Measurements from ENCODE around the gene PLD3. TPM values are rescaled to one million over a fixed set of nuclear protein-coding genes. Genes with fewer than 3 reads are reported as not detected.
A peak's percentile ranks its signal among the peaks of the same experiment; 100 is the strongest.

Gene PLD3
- total RNA-seq, 1 donor from 2014 or later: 208 TPM

- peak overlapping the region; percentile 91 for H3K4me3 Mint-ChIP-seq
- H3K4me1 Mint-ChIP-seq: peaks cover 25% of the 10 kb centered on the region
- H3K36me3 Mint-ChIP-seq (ENCODE audit: low read depth): no peaks in the 10 kb centered on the region
- no peak for DNase-seq (ENCODE audit: low read depth, low spot score)
- no peak for TF ChIP-seq CTCF (conservative IDR thresholded peaks at IDR 0.05)
- no peaks in the 10 kb centered on the region for H3K9me3 Mint-ChIP-seq
- peak overlapping the region; percentile 59 for H3K27ac Mint-ChIP-seq (ENCODE audit: unreplicated experiment)
- H3K27me3 Mint-ChIP-seq (ENCODE audit: low read depth): no peaks in the 10 kb centered on the region
These were observed 539 bp downstream of the PLD3 start for GRCh38 chr19:40348961-40349507.

- Mint-ChIP-seq H3K4me3 (no peak overlapping the region), H3K9me3 (no peaks in the 10 kb centered on the region), H3K36me3 (ENCODE audit: low read depth) (no peaks in the 10 kb centered on the region), H3K4me1 (no peaks in the 10 kb centered on the region), H3K27me3 (ENCODE audit: low read depth) (no peaks in the 10 kb centered on the region), H3K27ac (ENCODE audit: unreplicated experiment) (peak overlapping the region; percentile 57)
- DNase-seq (ENCODE audit: low read depth, low spot score): no peak
- no peak for TF ChIP-seq CTCF (conservative IDR thresholded peaks at IDR 0.05)
These were observed 7.6 kb downstream of the PLD3 start for GRCh38 chr19:40355975-40356680.

- Mint-ChIP-seq H3K27ac (ENCODE audit: unreplicated experiment) (peak overlapping the region; percentile 57), H3K4me1 (no peaks in the 10 kb centered on the region), H3K4me3 (no peak overlapping the region), H3K27me3 (ENCODE audit: low read depth) (no peaks in the 10 kb centered on the region), H3K9me3 (no peaks in the 10 kb centered on the region), H3K36me3 (ENCODE audit: low read depth) (no peaks in the 10 kb centered on the region)
- no peak for TF ChIP-seq CTCF (conservative IDR thresholded peaks at IDR 0.05)
- no peak for DNase-seq (ENCODE audit: low read depth, low spot score)
These were observed 8.4 kb downstream of the PLD3 start for GRCh38 chr19:40356681-40357595.

- H3K4me1 Mint-ChIP-seq: no peaks in the 10 kb centered on the region
- no peak for DNase-seq (ENCODE audit: low read depth, low spot score)
- no peaks in the 10 kb centered on the region for H3K9me3 Mint-ChIP-seq
- H3K4me3 Mint-ChIP-seq: no peak overlapping the region
- TF ChIP-seq CTCF (conservative IDR thresholded peaks at IDR 0.05): no peak
- no peaks in the 10 kb centered on the region for H3K36me3 Mint-ChIP-seq (ENCODE audit: low read depth)
- no peaks in the 10 kb centered on the region for H3K27me3 Mint-ChIP-seq (ENCODE audit: low read depth)
- no peak overlapping the region for H3K27ac Mint-ChIP-seq (ENCODE audit: unreplicated experiment)
These were observed 9.1 kb downstream of the PLD3 start for GRCh38 chr19:40357640-40358039.

- Mint-ChIP-seq H3K4me3 (peak overlapping the region; percentile 47), H3K36me3 (ENCODE audit: low read depth) (no peaks in the 10 kb centered on the region), H3K4me1 (no peaks in the 10 kb centered on the region), H3K9me3 (no peaks in the 10 kb centered on the region), H3K27ac (ENCODE audit: unreplicated experiment) (no peak overlapping the region), H3K27me3 (ENCODE audit: low read depth) (no peaks in the 10 kb centered on the region)
- no peak for TF ChIP-seq CTCF (conservative IDR thresholded peaks at IDR 0.05)
- DNase-seq (ENCODE audit: low read depth, low spot score): no peak
These were observed 10.3 kb downstream of the PLD3 start for GRCh38 chr19:40358773-40359172.
